OCI-LY7 (cell line): ENCODE data around the gene KTN1.

Experiments used
- CTCF ChIP-seq: fragments of 200-600 bp; sonication (generic); conservative IDR thresholded peaks from 2 replicates; pipeline ENCODE4 v1.5.1; 2014; ENCODE audit warnings: mild to moderate bottlenecking, antibody characterized with exemption, low read length, moderate library complexity, mixed read lengths
- EZH2phosphoT487 ChIP-seq: fragments of 200-600 bp; sonication (generic); IDR thresholded peaks from 2 replicates; pipeline ENCODE4 v1.6.1; 2018; ENCODE audit warnings: low read depth, borderline replicate concordance, mild to moderate bottlenecking, mixed run types, antibody characterized with exemption, low read length, moderate library complexity, mixed read lengths

- TF ChIP-seq CTCF (no peak), EZH2phosphoT487 (no peak)
Observed at GRCh38 chr14:55581342-55581771, 1.4 kb downstream of the KTN1 start.
